Activated T-cell treated with anti-CD3 and anti-CD28 coated beads for 24 hours (primary cell): ENCODE measurements around the gene UGT2B15.
"Not testable (repeated sequence)": the region's sequence is repeated elsewhere in the genome, so short reads cannot be mapped to it uniquely, and the experiment has no call there.

Experiments used
- DNase-seq: peaks from one replicate; pipeline ENCODE4 v3.0.0-alpha.2; 2020; ENCODE audit warnings: low read depth

Gene UGT2B15

GRCh38 chr4:68670479-68670939 is at the start of gene UGT2B15:
Gene UGT2B15, minus strand, starts transcription at chr4:68670652. Its CDS starts 34 bp downstream, at chr4:68670618.
- DNase-seq: not testable (repeated sequence)

- DNase-seq: no peak
Measured at GRCh38 chr4:68719075-68719473, 48.6 kb upstream of the UGT2B15 start.

GRCh38 chr4:68718447-68719074 is 48.1 kb upstream of the UGT2B15 start:
- DNase-seq: no peak

- DNase-seq: no peak
Measured at GRCh38 chr4:68717999-68718398, 47.5 kb upstream of the UGT2B15 start.

- no peak for DNase-seq
Measured at GRCh38 chr4:68714400-68714799, 43.9 kb upstream of the UGT2B15 start.

GRCh38 chr4:68712207-68712606 is 41.8 kb upstream of the UGT2B15 start:
- DNase-seq: no peak

GRCh38 chr4:68708566-68708965 is 38.1 kb upstream of the UGT2B15 start:
- no peak for DNase-seq

- not testable (repeated sequence) for DNase-seq
Measured at GRCh38 chr4:68703168-68703567, 32.7 kb upstream of the UGT2B15 start.

- no peak for DNase-seq
Measured at GRCh38 chr4:68700152-68700551, 29.7 kb upstream of the UGT2B15 start.

- no peak for DNase-seq
Measured at GRCh38 chr4:68693325-68694075, 23.0 kb upstream of the UGT2B15 start.

GRCh38 chr4:68691186-68691585 is 20.7 kb upstream of the UGT2B15 start:
- no peak for DNase-seq

GRCh38 chr4:68683034-68683433 is 12.6 kb upstream of the UGT2B15 start:
- DNase-seq: no peak

- not testable (repeated sequence) for DNase-seq
Measured at GRCh38 chr4:68681298-68681697, 10.8 kb upstream of the UGT2B15 start.

- no peak for DNase-seq
Measured at GRCh38 chr4:68673143-68673542, 2.7 kb upstream of the UGT2B15 start.

- not testable (repeated sequence) for DNase-seq
Measured at GRCh38 chr4:68671217-68671616, 765 bp upstream of the UGT2B15 start.

GRCh38 chr4:68668537-68669163 is 1.8 kb downstream of the UGT2B15 start:
- not testable (repeated sequence) for DNase-seq

- DNase-seq: not testable (repeated sequence)
Measured at GRCh38 chr4:68667551-68667950, 2.9 kb downstream of the UGT2B15 start.

GRCh38 chr4:68664721-68665120 is 5.7 kb downstream of the UGT2B15 start:
- DNase-seq: not testable (repeated sequence)

GRCh38 chr4:68662836-68663574 is 7.4 kb downstream of the UGT2B15 start:
- not testable (repeated sequence) for DNase-seq

GRCh38 chr4:68658672-68659071 is 11.8 kb downstream of the UGT2B15 start:
- no peak for DNase-seq

GRCh38 chr4:68657022-68657594 is 13.3 kb downstream of the UGT2B15 start:
- DNase-seq: not testable (repeated sequence)

- not testable (repeated sequence) for DNase-seq
Measured at GRCh38 chr4:68656445-68656973, 13.9 kb downstream of the UGT2B15 start.
